Activated CD8-positive, alpha-beta memory T cell treated with anti-CD3 and anti-CD28 coated beads for 48 hours (primary cell): Measurements from ENCODE around the gene MYOD1.

Experiments used
- DNase-seq, 3 experiments: peaks; one replicate each; pipeline ENCODE4 v3.0.0-alpha.2; 2020; ENCODE audit warnings: low read depth in 2 of 3, low spot score in 2 of 3

MYOD1 gene

DNA sequence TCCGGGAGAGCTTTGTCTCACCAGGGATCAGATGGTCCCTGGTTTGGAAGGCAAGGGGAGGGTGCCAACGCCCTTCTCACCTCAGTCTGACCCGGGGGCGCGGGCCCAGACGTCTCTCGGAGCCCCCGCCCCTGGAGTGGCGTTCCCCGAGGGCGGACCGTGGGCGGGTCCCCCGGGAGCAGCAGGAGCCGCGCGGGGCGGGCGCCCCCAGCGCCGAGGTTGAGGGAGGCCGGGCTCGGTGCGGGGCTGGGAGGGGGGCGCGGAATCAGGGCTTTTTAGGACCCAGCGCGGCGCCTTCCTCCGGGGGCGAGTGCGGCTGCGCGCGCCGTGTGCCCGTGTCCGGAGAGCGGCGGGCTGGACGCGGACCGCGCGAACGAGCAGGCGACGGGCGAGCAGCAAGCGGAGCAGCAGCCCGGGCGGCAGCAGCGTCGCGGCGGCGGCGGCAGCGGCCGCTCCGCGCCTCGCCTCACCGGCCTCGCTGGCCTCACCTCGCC is 15.1 kb downstream of the MYOD1 start, which contains the start of gene KCNC1:
KCNC1 (plus strand) TSS at position 364 of the 494 bp plus-strand sequence. CDS start 1,222 bp downstream, outside the sequence.
- DNase-seq: no peak

DNA sequence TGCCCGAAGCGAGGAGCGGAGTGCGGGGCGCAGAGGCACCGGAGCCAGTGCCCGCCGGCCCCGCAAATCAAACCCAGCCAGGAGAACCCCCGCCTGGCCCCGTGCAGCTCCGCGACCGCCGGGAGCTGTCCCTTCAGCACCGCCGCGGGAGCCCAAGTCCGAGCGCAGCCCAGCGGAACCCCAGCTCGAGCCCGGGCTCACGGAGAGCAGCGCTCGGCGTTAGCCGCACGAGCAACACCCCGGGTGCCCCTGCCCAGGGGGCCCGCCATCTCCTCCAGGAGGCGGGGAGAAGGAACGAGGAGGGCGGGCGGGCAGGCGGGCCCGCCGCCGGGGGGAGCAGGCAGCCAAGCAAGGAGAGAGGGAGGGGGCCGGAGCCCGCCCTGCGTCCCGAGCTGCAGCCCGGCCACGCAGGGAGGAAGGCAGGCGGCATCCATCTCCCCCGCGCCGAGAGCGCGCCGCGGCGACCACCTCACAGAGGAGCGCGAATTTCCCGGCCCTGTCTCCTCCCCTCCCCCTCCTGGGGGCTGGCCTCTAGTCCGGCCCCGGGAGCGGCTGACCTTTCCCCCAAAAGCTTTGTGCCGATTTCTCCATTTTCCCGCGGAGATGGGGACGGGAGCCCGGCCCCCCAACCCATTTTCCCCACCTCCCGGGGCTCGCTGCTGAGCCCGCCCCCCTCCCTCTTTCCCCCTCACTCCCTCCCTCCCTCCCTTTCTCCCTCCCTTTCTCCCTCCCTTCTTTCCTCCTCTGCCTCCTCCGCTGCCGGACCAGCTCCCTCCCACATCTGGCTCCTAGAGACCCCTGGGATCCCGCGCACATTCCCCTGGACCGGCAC is 15.8 kb downstream of the MYOD1 start:
- DNase-seq: peak in 1 of 3 experiments; percentile 17

DNA sequence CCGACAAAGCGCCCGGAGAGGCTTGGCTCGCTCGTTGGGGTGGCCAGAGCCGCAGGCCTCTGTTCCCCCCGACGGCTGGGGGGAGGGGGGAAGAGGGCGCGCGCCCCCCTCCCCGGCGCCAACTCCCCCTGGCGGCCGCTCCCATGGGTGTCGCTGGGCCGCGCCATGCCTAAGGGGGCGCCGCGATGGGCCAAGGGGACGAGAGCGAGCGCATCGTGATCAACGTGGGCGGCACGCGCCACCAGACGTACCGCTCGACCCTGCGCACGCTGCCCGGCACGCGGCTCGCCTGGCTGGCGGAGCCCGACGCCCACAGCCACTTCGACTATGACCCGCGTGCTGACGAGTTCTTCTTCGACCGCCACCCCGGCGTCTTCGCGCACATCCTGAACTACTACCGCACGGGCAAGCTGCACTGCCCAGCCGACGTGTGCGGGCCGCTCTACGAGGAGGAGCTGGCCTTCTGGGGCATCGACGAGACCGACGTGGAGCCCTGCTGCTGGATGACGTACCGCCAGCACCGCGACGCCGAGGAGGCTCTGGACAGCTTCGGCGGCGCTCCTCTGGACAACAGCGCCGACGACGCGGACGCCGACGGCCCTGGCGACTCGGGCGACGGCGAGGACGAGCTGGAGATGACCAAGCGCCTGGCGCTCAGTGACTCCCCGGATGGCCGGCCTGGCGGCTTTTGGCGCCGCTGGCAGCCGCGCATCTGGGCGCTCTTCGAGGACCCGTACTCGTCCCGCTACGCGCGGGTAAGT is 16.6 kb downstream of the MYOD1 start:
- no peak for DNase-seq

DNA sequence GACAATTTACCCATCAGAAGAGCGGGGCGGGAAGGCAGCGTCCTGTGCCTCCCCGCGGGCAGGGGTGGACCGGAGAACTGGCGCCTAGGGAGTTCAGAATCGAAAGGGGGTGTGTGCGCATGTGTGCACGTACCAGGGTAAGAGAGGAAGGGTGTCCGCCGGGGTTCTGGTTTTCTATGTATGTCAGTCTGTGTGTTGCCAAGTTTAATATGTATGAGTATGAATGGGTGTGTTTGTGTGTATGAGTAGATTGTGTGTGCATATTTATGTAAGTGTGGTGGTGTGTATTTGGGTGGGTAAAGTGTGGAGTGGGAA is 17.2 kb downstream of the MYOD1 start:
- no peak for DNase-seq

DNA sequence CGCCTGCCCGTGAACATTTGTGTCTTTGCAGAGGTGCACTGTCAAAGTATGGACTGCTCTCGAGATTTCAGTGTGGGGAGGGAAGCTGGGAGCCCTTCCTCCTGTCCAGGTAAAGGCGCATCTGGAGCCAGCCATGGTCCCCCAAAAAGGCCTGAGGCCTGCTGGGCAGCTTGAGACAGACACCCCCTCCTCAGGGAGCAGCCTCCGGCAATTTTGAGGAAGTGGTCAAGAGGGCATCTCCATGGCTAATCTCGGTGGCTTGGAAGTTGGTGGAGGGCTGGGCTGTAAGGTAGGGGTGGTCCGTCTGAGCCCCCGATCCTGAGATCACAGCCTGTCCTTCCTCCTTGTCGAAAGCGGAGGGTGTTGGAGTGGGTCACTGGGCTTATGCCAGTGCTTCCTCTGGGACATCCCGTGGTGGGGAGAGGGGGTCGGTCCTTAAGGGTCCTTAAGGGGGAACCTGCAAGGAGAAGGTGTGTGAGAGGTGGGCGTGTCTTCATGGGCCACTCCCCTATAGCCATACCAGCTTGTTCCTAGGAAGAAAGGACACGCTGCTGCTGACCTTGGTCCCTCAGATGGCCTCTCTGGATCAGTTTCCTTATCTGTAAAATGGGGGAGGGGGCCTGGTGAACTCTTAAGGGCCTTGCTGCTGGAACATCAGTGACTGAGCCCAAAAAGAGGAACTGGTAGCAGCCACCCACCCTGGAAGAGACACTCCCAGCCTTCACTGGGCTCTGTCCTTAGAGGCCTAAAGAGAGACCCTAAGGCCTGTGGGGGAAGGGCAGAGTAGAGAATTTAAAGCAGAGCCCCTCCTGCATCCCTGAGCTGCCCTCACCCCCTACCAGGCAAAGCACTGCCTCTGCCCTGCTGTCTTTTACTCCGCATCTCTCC is 17.8 kb downstream of the MYOD1 start:
- DNase-seq: no peak

DNA sequence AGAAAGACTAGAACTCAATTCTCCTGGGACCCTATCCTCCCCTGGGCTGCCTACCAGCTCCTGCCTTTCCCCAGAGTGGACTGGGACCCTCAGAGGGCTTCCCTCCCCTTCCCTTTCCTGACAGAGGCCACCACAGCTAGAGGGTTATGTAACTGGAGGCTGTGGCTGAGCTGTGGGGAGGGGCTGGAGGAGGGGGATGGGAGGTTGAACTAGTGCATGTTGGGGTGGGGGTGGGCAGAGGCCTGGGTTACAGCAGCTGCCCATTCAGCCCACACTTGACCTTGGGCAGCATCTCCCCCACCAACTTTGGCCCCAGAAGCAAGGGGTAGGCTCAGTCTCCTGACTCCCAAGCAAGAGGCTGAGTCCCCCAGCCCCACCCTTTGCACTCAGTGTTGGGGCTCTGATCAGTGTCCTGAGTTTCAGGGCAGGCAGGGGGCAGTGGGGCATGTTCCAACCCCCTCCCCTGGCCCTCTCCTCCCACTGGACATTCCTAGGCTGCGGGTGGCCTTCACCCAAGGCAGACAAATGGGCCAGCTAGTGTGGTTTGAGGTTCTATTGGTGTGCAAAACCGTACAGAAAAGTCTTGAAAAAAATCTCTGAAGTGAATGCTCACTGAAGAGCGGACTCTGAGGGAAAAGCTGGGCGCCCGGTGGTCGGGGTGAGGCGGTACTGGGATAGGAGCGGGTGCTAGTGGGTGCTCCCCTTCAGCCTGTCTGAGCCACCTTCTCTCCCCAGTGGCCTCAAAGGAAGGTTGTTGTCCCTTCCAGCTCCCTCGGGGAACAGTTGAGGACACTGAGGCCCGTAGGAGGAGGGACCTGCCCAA is 19.0 kb downstream of the MYOD1 start:
- DNase-seq: no peak

DNA sequence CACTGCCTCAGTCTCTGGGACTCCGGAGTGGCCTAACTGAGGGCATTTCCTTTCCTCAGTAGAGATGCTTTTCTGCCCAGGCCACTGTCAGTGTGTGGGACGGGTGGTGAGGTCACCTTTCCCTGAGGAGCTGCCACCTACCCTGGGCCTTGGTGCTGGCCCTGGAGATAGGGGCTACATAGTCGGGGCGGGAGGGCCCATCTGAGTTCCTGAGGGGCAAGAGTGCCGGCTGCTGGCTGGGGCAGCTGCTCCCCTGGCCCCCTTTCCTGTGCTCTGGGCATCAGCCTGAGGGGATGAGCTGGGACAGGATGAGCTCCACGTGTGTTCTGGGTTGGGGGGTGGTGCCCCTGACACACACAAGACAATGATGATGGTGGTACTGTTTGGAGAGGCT is 20.6 kb downstream of the MYOD1 start:
- no peak for DNase-seq

DNA sequence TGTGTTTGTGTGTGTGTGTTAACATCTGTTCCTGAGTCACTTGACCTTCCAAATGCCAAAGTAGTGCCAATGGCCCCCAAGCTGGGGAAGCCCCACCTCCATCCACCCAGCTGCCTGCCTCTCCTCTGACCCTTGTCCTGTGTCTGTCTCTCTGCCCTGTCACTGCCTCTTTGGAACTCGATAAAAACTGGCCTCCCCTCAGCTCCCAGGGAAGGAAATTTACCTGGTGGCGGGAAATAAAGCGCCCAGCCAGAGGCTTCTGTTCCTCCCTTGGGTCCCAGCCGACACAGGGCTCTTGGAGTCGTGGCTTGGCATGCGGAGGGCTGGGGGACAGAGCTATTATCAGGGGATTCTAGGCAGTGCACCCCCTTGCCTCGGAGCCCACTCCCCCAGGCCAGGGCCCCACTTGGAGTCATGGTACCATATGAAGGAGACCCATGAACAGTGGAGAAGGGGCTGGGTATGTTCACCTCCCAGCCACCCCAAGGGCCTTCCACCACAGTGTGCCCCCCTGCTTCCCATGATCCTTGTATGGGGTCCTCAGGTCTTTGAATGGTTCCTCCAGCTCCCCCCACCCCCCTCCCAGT is 21.4 kb downstream of the MYOD1 start:
- DNase-seq: no peak

DNA sequence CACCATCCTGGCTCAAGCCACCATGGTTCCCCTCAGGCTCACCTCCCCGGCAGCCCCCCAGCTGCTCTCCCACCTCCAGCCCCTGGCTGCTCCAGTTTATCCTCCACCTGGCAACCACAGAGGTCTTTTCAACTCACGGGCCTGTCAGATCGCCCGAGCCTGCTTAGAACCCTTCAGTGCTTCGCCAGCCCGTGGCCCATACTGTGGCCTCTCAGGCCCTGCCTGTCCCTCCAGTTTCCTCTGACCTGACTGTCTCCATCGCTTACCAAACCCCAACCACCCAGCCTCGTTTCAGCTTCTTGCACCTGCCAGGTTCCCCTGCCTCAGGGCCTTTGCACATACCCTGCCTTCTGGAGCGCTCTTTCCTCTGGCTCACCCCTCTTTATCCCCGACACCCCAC is 22.1 kb downstream of the MYOD1 start:
- no peak for DNase-seq

DNA sequence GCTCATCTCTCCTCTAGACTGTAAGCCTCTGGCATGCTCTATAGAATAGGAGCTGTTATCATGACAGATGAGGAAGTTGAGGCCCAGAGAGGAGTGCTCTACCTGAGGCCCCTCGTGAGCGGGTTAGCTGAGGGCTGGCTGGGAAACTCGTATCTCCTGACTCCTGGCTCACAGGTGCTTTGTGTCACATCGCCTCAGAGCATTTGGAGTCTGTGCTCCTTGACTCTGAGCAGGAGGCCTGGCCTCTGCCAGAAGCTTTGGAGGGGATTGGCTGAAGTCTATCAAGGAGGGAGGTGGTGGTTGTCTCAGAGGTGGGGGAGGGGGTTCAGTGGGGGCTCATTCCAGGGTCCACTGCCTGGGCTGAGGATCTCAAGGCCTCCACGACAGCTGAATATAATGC is 22.6 kb downstream of the MYOD1 start:
- DNase-seq: no peak

DNA sequence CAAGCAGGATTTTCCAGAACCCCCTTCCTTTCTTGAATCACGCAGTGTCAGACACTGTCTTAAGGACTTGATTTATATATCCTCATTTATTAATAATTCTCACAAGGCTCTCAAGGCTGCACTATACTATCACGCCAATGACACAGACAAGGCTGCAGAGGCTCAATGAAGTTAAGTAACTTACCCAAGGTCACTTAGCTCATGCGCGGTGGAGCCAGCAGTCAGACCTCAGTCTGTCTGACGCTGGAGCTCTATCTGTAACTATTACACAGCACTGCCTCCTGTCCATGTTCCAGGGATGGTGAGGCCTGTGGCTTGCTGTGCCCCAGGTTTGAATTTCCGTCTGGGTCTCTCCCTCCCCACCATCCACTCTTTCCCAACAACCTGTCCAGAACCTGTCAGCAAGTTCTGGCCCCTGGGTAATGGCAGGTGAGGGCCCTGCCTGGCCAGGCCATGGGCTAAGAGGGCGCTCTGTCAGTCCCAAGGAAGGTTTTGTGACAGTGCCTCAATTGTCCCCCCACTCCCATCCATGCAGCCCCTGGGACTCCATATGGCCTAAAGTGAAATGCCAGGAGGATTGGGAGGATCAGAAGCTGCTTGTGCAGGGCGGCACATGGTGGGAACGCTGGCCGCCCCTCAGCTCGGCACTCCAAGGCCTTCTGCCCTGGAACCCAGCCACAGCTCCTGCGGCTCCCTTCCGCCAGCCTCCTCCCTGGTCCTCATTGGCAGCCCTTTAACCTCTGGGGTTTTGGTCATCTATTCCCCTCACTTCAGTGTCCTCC is 23.8 kb downstream of the MYOD1 start:
- no peak for DNase-seq

DNA sequence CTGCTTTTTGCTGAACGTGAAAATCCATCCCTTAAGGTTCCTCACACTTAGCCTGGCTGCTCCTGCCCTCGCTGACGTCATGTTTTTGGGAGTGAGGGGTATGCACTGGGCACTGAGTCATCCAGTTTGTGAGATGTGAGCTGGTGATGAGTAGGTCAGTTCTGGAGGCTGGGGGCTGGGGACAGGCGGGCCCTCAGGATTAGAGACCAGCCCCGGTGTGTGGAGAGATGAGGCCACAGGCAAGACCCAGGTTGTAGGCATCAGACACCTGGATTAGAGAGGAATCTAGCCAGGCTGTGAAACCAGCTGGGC is 24.4 kb downstream of the MYOD1 start:
- no peak for DNase-seq

DNA sequence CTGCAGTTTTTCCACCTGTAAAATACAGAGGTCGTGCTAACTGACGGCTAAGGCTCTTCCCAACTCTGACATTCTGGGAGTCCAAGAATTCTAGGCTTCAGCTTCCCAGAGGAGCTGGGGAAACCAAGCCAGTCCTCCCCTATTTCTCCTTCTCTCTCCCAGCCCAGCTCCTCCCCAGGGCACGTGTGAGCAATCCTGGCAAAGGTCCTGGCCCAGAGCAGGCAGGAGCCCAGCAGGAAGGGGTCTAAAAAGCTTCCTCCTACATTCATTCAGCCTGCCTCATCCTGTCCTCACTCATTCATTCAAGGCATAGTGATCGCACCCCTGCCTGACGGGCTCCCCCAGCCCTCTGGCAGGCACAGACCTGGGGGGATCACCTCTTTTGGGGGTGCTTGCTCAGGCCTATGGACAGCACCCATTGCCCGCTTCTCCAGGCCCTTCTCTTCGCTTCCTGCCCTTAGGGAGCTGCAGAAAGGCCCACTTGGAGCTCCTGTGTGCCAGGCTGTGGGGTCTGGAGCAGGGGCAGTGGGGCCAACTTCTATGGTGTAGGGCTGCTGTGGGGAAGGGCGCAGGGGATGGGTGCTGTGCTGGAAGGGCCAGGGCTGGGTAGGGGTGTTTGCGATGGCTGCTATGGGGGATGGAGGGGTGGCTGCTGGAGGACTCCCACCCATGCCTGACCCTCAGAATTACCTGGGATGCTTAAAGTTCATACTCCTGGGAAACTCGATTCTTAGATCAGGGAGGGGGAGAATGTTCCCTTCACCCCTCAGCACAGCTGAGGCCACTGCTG is 25.0 kb downstream of the MYOD1 start:
- DNase-seq: no peak

DNA sequence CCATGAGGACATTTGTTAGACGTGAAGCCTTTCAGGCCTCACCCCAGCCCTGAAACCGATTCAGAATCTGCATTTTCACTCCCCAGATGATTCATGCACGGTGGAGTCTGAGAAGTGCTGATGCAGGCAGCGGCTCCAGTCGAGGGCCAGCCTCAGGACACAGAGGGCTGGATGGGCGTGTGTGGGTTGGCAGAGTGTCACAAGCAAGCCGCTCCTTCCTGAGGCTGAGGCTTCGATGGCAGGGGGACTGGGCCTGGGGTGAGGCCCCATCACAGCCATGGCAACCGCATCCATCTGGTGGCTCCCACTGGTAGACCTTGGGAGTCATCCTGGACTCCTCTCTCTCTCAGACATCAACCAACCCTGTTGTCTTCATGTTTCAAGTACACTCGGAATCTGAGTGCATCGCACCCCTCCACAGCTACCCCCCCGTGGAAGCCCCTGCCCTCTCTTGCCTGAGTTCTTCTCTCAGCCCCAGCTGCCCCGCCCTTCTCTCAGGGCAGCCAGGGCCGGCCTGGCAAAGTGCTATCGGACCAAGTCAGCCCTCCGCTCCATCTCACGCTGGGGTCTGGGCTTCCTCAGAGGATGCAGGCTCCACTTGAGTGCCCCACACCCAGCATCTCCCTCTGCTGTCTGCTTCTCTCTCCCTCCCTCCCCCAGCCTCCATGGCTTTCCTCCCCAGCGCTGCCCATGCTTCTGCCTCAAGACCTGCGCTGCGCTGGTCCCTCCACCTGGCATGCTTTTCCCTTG is 25.8 kb downstream of the MYOD1 start:
- DNase-seq: no peak

DNA sequence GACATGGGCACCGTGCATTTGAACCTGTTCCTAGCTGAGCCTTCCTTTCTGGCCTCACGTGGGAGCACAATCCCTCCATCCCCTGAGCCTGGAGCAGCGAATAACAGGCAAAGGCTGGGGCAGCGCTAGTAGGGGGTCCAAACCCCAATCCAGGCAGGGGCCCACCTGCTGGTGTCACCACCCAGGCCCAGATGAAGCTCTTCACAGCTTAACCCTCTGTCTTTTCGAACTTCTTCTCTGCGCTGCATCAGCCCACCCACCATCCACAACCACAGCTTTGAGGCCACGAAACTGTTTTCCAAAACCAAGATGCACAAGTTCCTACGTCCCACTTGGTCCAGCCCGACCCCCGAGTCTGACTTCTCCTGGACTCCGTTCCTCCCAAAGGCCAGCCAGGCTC is 26.7 kb downstream of the MYOD1 start:
- no peak for DNase-seq

DNA sequence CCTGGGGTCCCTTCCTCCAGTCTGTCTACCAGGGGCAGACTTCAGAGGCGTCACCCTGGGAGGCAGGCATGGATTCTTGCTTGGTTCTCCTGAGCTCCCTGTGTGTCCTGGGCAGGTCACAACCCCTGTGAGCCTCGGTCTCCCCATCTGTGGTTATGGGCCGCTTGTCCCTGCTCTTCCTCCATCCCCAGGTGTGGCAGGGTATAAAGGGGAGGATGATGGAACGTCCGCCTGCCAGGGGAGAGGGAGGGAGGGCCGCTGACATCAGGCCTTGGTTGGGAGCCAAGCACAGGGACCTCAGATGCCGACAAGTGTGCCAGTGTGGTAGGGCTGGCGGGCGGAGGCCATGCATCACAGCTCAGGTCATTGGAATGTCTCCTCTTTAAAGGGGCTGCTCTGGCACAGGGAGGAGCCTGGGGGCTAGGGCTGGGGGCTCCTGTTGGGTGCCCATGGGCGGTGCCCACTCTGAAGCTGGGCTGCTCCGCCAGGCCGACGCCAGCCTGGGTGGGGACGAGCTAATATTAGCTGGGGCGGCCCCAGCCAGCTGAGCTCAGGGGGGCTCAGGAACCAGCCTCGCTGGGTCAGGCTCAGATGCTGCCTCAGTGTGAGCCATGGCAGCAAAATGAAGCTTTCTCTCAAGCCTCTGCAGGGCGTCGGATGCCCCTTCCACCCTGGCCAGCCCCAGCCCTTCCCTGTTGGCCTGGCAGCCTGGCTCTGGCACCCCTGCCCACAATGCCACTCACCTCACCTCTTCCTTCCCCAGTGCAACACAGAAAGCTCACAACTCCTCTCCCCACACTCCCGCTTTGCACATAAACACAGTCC is 28.0 kb downstream of the MYOD1 start:
- no peak for DNase-seq

DNA sequence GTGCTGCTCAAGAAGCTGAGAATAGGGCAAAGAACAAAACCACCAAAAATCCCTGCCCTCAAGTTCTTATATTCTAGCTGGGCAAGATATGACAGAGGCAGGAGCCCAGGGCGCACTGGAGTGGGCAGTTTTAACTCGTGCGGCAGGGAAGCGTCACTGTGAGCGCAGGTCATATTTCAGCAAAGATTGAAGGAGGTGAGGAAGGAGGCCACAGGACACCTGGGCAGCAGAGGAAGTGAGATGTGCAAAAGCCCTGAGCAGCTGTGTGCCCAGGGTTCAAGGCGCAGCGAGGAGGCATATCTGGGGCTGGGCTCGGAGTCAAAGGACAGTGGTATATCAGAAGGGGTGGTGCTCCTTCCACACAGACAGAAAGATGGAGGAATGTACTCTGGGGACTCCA is 28.7 kb downstream of the MYOD1 start:
- no peak for DNase-seq
